Prostate gland (tissue), 2 donors: ENCODE measurements around the gene DOCK6. TPM values are rescaled to one million over a fixed set of nuclear protein-coding genes. Genes with fewer than 3 reads are reported as not detected.

ENCODE experiments used
- DNase-seq: peaks from one replicate; pipeline ENCODE4 v3.0.0-alpha.2; 2019; ENCODE audit warnings: low spot score
- H3K27ac ChIP-seq, 2 donors: fragments of 200-600 bp; sonication (generic); 2 replicates each; pipeline ENCODE4 v1.5.1; 2017 to 2019
- H3K27me3 ChIP-seq: fragments of 200-600 bp; sonication (generic); replicated peaks from 2 replicates; pipeline ENCODE4 v1.5.1; 2019; ENCODE audit not compliant: insufficient read depth
- H3K36me3 ChIP-seq, 2 donors: fragments of 200-600 bp; sonication (generic); 1 replicate in 1 of 2; 2 replicates in 1 of 2; pipeline versions ENCODE4 v1.5.1 to v1.8.1; 2017 to 2019
- H3K4me1 ChIP-seq: fragments of 200-600 bp; sonication (generic); replicated peaks from 2 replicates; pipeline ENCODE4 v1.5.1; 2019
- H3K4me3 ChIP-seq, 2 donors: fragments of 200-600 bp; sonication (generic); 2 replicates each; pipeline ENCODE4 v1.5.1; 2017 to 2019
- H3K9me3 ChIP-seq: fragments of 200-600 bp; sonication (generic); 2 replicates; pipeline ENCODE4 v1.5.1; 2017
- CTCF ChIP-seq, 4 experiments: fragments of 200-600 bp in 2 of 4; fragments of 450-650 bp in 2 of 4; sonication (generic) in 2 of 4; IDR thresholded peaks; 1 replicate in 3 of 4; 2 replicates in 1 of 4; pipeline ENCODE4 v1.5.1; 2016 to 2019; ENCODE audit warnings: antibody characterized with exemption in 4 of 4, mild to moderate bottlenecking in 2 of 4, moderate library complexity in 2 of 4
- POLR2A ChIP-seq: fragments of 450-650 bp; IDR thresholded peaks from one replicate; pipeline ENCODE4 v1.6.1; 2016; ENCODE audit warnings: antibody characterized with exemption, mild to moderate bottlenecking
- POLR2AphosphoS5 ChIP-seq: sonication (generic); formaldehyde crosslinking; IDR thresholded peaks from one replicate; pipeline ENCODE4 v1.6.1; 2017; ENCODE audit warnings: antibody characterized with exemption
- WGBS: methylation state at CpG from one replicate; pipeline ENCODE4 v1.1.5; 2018; 5-methylcytosine and 5-hydroxymethylcytosine counted together
- intact Hi-C: fragments of 100-400 bp; cut with DNase I; formaldehyde crosslinking; loops from one replicate; pipeline ENCODE4 v1.14.2; 2022
- total RNA-seq, 2 donors: library from RNA; depleted of rRNA; stranded (reverse); fragments of >200 nt; gene quantifications; one replicate each; pipeline ENCODE4 v1.1.0, GENCODE V29; 2016

The DOCK6 gene
- total RNA-seq, 2 donors from 2014 or later: 21.6 to 38.7 TPM

GRCh38 chr19:11242864-11243797 lies 19.2 kb downstream of the DOCK6 start:
- Histone ChIP-seq H3K27ac (peak overlapping the region in 1 of 2 donors; percentile 13), H3K4me1 (no peaks in the 10 kb centered on the region), H3K27me3 (no peaks in the 10 kb centered on the region), H3K9me3 (no peaks in the 10 kb centered on the region), H3K4me3 (no peak overlapping the region), H3K36me3 (no peaks in the 10 kb centered on the region)
- TF ChIP-seq POLR2AphosphoS5 (peak; percentile 25), POLR2A (no peak), CTCF (IDR thresholded peaks at IDR 0.05) (peak; percentile 41 to 87 (median 51))
- 48% methylated on average over 43 of the region's 48 CpGs for WGBS
- intact Hi-C loops: no loop called here
- DNase-seq: peak; percentile 79

DNA sequence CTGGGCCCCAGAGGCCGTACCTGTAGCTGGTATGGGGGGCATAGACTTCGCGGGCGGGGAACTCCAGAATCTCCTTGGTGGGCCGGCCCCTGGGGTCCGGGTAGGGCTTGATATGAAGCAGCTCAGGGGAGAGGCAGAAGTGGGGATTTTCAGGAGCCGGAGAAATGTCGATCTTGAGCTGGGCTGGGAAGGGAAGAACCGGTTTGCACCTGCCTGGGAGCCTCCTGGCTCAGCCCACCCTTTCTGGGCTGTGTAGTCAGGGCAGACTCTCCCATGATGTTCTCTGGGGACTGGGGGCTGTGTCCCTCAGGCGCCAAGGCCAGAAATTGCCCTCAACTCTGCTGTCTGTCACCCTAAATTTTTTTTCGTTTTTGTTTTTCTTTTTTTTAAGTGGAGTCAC lies 20.3 kb downstream of the DOCK6 start:
- H3K27me3 ChIP-seq: no peaks in the 10 kb centered on the region
- H3K4me1 ChIP-seq: no peaks in the 10 kb centered on the region
- no peak for DNase-seq
- intact Hi-C loops: no loop called here
- TF ChIP-seq CTCF (IDR thresholded peaks at IDR 0.05) (no peak), POLR2AphosphoS5 (no peak), POLR2A (no peak)
- no peak overlapping the region for H3K27ac ChIP-seq
- no peak overlapping the region for H3K4me3 ChIP-seq
- no peaks in the 10 kb centered on the region for H3K36me3 ChIP-seq
- WGBS: 64% methylated on average over 11 of the region's 11 CpGs
- H3K9me3 ChIP-seq: no peaks in the 10 kb centered on the region

GRCh38 chr19:11240008-11240444 lies 22.3 kb downstream of the DOCK6 start:
- DNase-seq: no peak
- TF ChIP-seq POLR2AphosphoS5 (no peak), POLR2A (no peak), CTCF (IDR thresholded peaks at IDR 0.05) (no peak)
- Histone ChIP-seq H3K4me3 (no peak overlapping the region), H3K4me1 (no peaks in the 10 kb centered on the region), H3K36me3 (no peaks in the 10 kb centered on the region), H3K9me3 (no peaks in the 10 kb centered on the region), H3K27me3 (no peaks in the 10 kb centered on the region), H3K27ac (no peak overlapping the region)
- WGBS: 94% methylated on average over 8 of the region's 8 CpGs
- intact Hi-C loops: no loop called here

- H3K27me3 ChIP-seq: no peaks in the 10 kb centered on the region
- 93% methylated on average over 23 of the region's 23 CpGs for WGBS
- no peak for TF ChIP-seq POLR2AphosphoS5
- TF ChIP-seq CTCF (IDR thresholded peaks at IDR 0.05): no peak
- TF ChIP-seq POLR2A: no peak
- no peak for DNase-seq
- H3K4me1 ChIP-seq: no peaks in the 10 kb centered on the region
- no peak within 1 kb of the TSS for H3K27ac ChIP-seq
- H3K4me3 ChIP-seq: no peak within 1 kb of the TSS
- H3K9me3 ChIP-seq: no peaks in the 10 kb centered on the region
- intact Hi-C loops: no loop called here
- no peaks in the 10 kb centered on the region for H3K36me3 ChIP-seq
These were observed 22.8 kb downstream of the DOCK6 start, which contains the start of gene ANGPTL8 for GRCh38 chr19:11239377-11240000. Gene ANGPTL8 (plus strand): TSS chr19:11239619. CDS start chr19:11239638, 19 bp downstream.
